WTC11 (cell line): ENCODE data around the gene ELMO1. TPM values are rescaled to one million over a fixed set of nuclear protein-coding genes. Genes with fewer than 3 reads are reported as not detected.

Source experiments
- ATAC-seq: fragments of 200-7000 bp; cut with Tn5 transposase; 2 replicates; pipeline ENCODE4 v1.10.0; 2021; ENCODE audit warnings: mild to moderate bottlenecking, moderate library complexity
- CTCF ChIA-PET: fragments of 300-600 bp; sonication (Branson Sonifier 250); formaldehyde crosslinking; loops from one replicate; lab custom pipeline; 2021; ENCODE audit warnings: antibody characterized with exemption; lab: Charles Lee
- POLR2A ChIA-PET: fragments of 350-600 bp; sonication (Branson Sonifier 250); formaldehyde crosslinking; loops from one replicate; lab custom pipeline; 2021; ENCODE audit warnings: antibody characterized with exemption; lab: Charles Lee
- DNase-seq: peaks from one replicate; pipeline ENCODE4 v3.0.0; 2021; ENCODE audit warnings: low spot score
- H3K27ac Mint-ChIP-seq: 2 replicates; pipeline ENCODE4 v1.8.0; 2021; ENCODE audit warnings: mixed read lengths
- H3K27me3 Mint-ChIP-seq: 2 replicates; pipeline ENCODE4 v1.8.0; 2021; ENCODE audit warnings: low read depth, mild to moderate bottlenecking, moderate library complexity, mixed read lengths
- H3K36me3 Mint-ChIP-seq: 2 replicates; pipeline ENCODE4 v1.8.0; 2021; ENCODE audit warnings: mixed read lengths
- H3K4me1 Mint-ChIP-seq: 2 replicates; pipeline ENCODE4 v1.8.0; 2022; ENCODE audit warnings: mixed read lengths
- H3K4me3 Mint-ChIP-seq: 2 replicates; pipeline ENCODE4 v1.8.0; 2021; ENCODE audit warnings: mild to moderate bottlenecking, moderate library complexity, mixed read lengths
- H3K9me3 Mint-ChIP-seq: 2 replicates; pipeline ENCODE4 v1.8.0; 2021; ENCODE audit warnings: mixed read lengths
- CBFB ChIP-seq: sonication (generic); formaldehyde crosslinking; IDR thresholded peaks from 2 replicates; pipeline ENCODE4 v1.8.1; 2022; ENCODE audit warnings: mild to moderate bottlenecking, low read depth, missing genetic modification reagents
- CREM ChIP-seq: sonication (generic); formaldehyde crosslinking; IDR thresholded peaks from 2 replicates; pipeline ENCODE4 v1.8.1; 2022; ENCODE audit warnings: mild to moderate bottlenecking, missing genetic modification reagents, moderate library complexity
- ERG ChIP-seq: fragments of 250-450 bp; sonication (Bioruptor Pico); IDR thresholded peaks from 2 replicates; pipeline ENCODE4 v1.8.0; 2021; ENCODE audit warnings: mild to moderate bottlenecking
- ESRRA ChIP-seq: sonication (generic); formaldehyde crosslinking; IDR thresholded peaks from 2 replicates; pipeline ENCODE4 v1.8.1; 2022; ENCODE audit warnings: mild to moderate bottlenecking, missing genetic modification reagents, borderline replicate concordance
- ETV6 ChIP-seq: sonication (generic); formaldehyde crosslinking; IDR thresholded peaks from 2 replicates; pipeline ENCODE4 v1.8.1; 2022; ENCODE audit warnings: mild to moderate bottlenecking, missing genetic modification reagents
- FOXJ3 ChIP-seq: sonication (generic); formaldehyde crosslinking; IDR thresholded peaks from 2 replicates; pipeline ENCODE4 v1.9.0; 2021; ENCODE audit warnings: missing genetic modification reagents, mild to moderate bottlenecking, borderline replicate concordance
- FOXK1 ChIP-seq: sonication (generic); formaldehyde crosslinking; IDR thresholded peaks from 2 replicates; pipeline ENCODE4 v1.8.0; 2022; ENCODE audit warnings: mild to moderate bottlenecking, moderate library complexity, missing genetic modification reagents
- GABPB1 ChIP-seq: sonication (generic); formaldehyde crosslinking; IDR thresholded peaks from 2 replicates; pipeline ENCODE4 v1.8.1; 2023; ENCODE audit warnings: mild to moderate bottlenecking, missing genetic modification reagents
- GRHL2 ChIP-seq: fragments of 250-450 bp; sonication (Bioruptor Pico); IDR thresholded peaks from 2 replicates; pipeline ENCODE4 v1.8.0; 2022; ENCODE audit warnings: mild to moderate bottlenecking, moderate library complexity; ENCODE audit not compliant: insufficient replicate concordance, severe bottlenecking
- RELA ChIP-seq: sonication (generic); formaldehyde crosslinking; IDR thresholded peaks from 2 replicates; pipeline ENCODE4 v1.8.1; 2022; ENCODE audit warnings: missing genetic modification reagents, mild to moderate bottlenecking, borderline replicate concordance
- RORB ChIP-seq: fragments of 250-450 bp; sonication (Bioruptor Pico); IDR thresholded peaks from 2 replicates; pipeline ENCODE4 v1.9.0; 2021; ENCODE audit warnings: mild to moderate bottlenecking
- TEAD4 ChIP-seq: sonication (generic); formaldehyde crosslinking; IDR thresholded peaks from 2 replicates; pipeline ENCODE4 v1.8.0; 2022; ENCODE audit warnings: mild to moderate bottlenecking, missing genetic modification reagents
- TP53 ChIP-seq: sonication (generic); formaldehyde crosslinking; IDR thresholded peaks from 2 replicates; pipeline ENCODE4 v1.8.1; 2023; ENCODE audit warnings: mild to moderate bottlenecking, missing genetic modification reagents
- ZNF121 ChIP-seq: sonication (generic); formaldehyde crosslinking; IDR thresholded peaks from 2 replicates; pipeline ENCODE4 v1.8.0; 2023; ENCODE audit warnings: missing genetic modification reagents
- ZNF219 ChIP-seq: sonication (generic); formaldehyde crosslinking; IDR thresholded peaks from 2 replicates; pipeline ENCODE4 v1.8.0; 2023; ENCODE audit warnings: missing genetic modification reagents, mild to moderate bottlenecking, borderline replicate concordance
- ZNF263 ChIP-seq: sonication (generic); formaldehyde crosslinking; IDR thresholded peaks from 2 replicates; pipeline ENCODE4 v1.8.1; 2022; ENCODE audit warnings: low read depth, mild to moderate bottlenecking, moderate library complexity, missing genetic modification reagents
- ZNF281 ChIP-seq: sonication (generic); formaldehyde crosslinking; IDR thresholded peaks from 2 replicates; pipeline ENCODE4 v1.8.0; 2023; ENCODE audit warnings: mild to moderate bottlenecking, missing genetic modification reagents
- ZNF423 ChIP-seq: fragments of 250-450 bp; sonication (Bioruptor Pico); IDR thresholded peaks from 2 replicates; pipeline ENCODE4 v2.1.2; 2022; ENCODE audit warnings: mild to moderate bottlenecking, moderate library complexity
- total RNA-seq: library from RNA; stranded (reverse); gene quantifications from 3 replicates; pipeline ENCODE4 v1.2.3, GENCODE V29; 2021
- TF ChIP-seq, protein P1 (sequence below): sonication (generic); formaldehyde crosslinking; IDR thresholded peaks from 2 replicates; pipeline ENCODE4 v1.8.0; 2022; ENCODE audit warnings: mild to moderate bottlenecking, missing genetic modification reagents
- TF ChIP-seq, protein P2 (sequence below): sonication (generic); formaldehyde crosslinking; IDR thresholded peaks from 2 replicates; pipeline ENCODE4 v1.8.1; 2022; ENCODE audit warnings: low read depth, mild to moderate bottlenecking, moderate library complexity, missing genetic modification reagents, borderline replicate concordance
- TF ChIP-seq, protein P3 (sequence below): sonication (generic); formaldehyde crosslinking; IDR thresholded peaks from 2 replicates; pipeline ENCODE4 v1.8.1; 2023; ENCODE audit warnings: mild to moderate bottlenecking, missing genetic modification reagents
- TF ChIP-seq, protein P4 (sequence below): sonication (generic); formaldehyde crosslinking; IDR thresholded peaks from 2 replicates; pipeline ENCODE4 v1.8.1; 2022; ENCODE audit warnings: mild to moderate bottlenecking, missing genetic modification reagents, moderate library complexity, borderline replicate concordance

Gene ELMO1
- total RNA-seq, 1 experiment from 2014 or later: 19.4 TPM

DNA sequence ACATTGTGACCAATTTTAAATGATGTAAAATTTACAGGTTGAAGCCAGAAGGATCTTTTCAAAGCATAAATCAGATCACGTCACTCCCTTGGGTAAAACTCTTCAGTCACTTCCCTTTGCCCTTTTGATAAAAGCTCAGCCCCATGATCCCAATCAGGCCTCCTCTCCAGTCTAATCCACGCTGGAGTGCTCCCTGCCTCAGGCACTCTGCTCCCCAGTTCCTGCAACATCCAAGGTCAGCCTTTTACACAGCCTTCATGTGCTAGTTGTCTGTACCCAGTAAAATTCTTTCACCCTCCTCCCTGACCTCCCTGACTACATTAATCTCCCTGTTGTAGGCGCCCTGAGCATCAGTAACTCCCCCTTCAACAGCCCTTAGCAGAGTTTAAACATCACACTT, 14.1 kb downstream of the ELMO1 start:
- peak; percentile 15; the same call in 1 of the 2 replicates for ATAC-seq
- peaks cover 28% of the 10 kb centered on the region for H3K4me1 Mint-ChIP-seq
- H3K27me3 Mint-ChIP-seq: no peaks in the 10 kb centered on the region
- H3K4me3 Mint-ChIP-seq: no peak overlapping the region
- CTCF ChIA-PET: no interaction called here
- no peaks in the 10 kb centered on the region for H3K36me3 Mint-ChIP-seq
- TF ChIP-seq RORB (no peak), ZNF263 (CRISPR knock-in tag) (peak; percentile 47; the same call in 1 of the 2 replicates)
- no peaks in the 10 kb centered on the region for H3K9me3 Mint-ChIP-seq
- no peak for DNase-seq
- POLR2A ChIA-PET: no interaction called here
- H3K27ac Mint-ChIP-seq: peak overlapping the region; percentile 46; the same call in 1 of the 2 replicates

DNA sequence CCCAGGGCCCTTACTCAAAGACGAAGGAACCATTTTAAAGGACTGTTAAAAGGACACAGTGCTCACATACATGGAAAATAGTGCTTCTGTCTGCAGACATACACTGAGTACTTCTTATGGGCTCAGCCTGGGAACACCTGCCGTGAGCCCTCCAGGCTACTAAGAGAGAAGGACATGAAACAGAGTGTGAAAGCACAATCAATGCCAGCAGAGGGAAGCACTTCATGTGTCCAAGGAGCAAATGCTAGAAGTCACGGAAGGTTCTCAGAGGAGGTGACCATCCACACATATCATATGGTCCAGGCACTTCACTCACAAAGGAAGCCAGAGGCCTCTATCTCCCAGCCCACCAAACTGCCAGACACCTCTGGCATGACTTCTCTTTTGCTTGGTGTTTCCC, 15.5 kb downstream of the ELMO1 start:
- ChIA-PET CTCF (no interaction called here), POLR2A (no interaction called here)
- no peaks in the 10 kb centered on the region for H3K27me3 Mint-ChIP-seq
- DNase-seq: no peak
- peaks cover 21% of the 10 kb centered on the region for H3K4me1 Mint-ChIP-seq
- no peak overlapping the region for H3K27ac Mint-ChIP-seq
- no peak overlapping the region for H3K4me3 Mint-ChIP-seq
- peak; percentile 73 for ATAC-seq
- no peaks in the 10 kb centered on the region for H3K36me3 Mint-ChIP-seq
- no peaks in the 10 kb centered on the region for H3K9me3 Mint-ChIP-seq
- TF ChIP-seq GABPB1 (CRISPR knock-in tag): no peak
- TF ChIP-seq ZNF423: peak; percentile 65; the same call in 1 of the 2 replicates
- TF ChIP-seq CREM (CRISPR knock-in tag): no peak

GRCh38 chr7:37432281-37432920, 16.3 kb downstream of the ELMO1 start:
- Mint-ChIP-seq H3K36me3 (no peaks in the 10 kb centered on the region), H3K4me3 (no peak overlapping the region), H3K4me1 (peaks cover 21% of the 10 kb centered on the region), H3K27ac (no peak overlapping the region), H3K9me3 (no peaks in the 10 kb centered on the region), H3K27me3 (no peaks in the 10 kb centered on the region)
- no peak for DNase-seq
- TF ChIP-seq FOXJ3: no peak
- TF ChIP-seq RELA (CRISPR knock-in tag): no peak
- no peak for TF ChIP-seq CBFB (CRISPR knock-in tag)
- TF ChIP-seq, protein P1, sequence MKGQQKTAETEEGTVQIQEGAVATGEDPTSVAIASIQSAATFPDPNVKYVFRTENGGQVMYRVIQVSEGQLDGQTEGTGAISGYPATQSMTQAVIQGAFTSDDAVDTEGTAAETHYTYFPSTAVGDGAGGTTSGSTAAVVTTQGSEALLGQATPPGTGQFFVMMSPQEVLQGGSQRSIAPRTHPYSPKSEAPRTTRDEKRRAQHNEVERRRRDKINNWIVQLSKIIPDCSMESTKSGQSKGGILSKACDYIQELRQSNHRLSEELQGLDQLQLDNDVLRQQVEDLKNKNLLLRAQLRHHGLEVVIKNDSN (CRISPR knock-in tag): no peak
- no peak for TF ChIP-seq TEAD4 (CRISPR knock-in tag)
- no peak for ATAC-seq
- ChIA-PET CTCF (no interaction called here), POLR2A (no interaction called here)

DNA sequence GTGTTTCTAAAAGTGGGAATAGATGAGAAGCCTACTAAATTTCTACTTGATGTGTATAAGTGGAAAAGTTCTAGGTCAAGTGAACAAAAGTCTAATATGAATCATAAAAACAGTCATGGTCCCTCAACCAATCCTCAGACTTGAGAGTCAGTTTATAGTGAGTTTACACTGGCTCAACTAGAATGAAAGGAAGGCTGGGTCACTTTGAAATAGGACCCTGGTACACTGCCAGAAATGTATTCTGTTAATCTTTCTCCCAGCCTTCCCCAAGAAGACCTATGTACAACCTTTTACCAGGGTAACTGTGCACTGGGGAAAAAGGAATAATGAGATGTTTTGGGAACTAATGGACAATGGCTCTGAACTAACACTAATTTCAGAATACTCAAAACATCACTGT, 17.3 kb downstream of the ELMO1 start:
- Mint-ChIP-seq H3K4me3 (no peak overlapping the region), H3K27ac (no peak overlapping the region), H3K4me1 (peaks cover 21% of the 10 kb centered on the region), H3K36me3 (no peaks in the 10 kb centered on the region), H3K9me3 (no peaks in the 10 kb centered on the region), H3K27me3 (no peaks in the 10 kb centered on the region)
- ATAC-seq (no peak), DNase-seq (no peak)
- ChIA-PET CTCF (no interaction called here), POLR2A (no interaction called here)
- TF ChIP-seq TP53 (CRISPR knock-in tag) (no peak), GRHL2 (CRISPR knock-in tag) (no peak), ESRRA (no peak), FOXJ3 (no peak), ETV6 (CRISPR knock-in tag) (no peak), ZNF121 (CRISPR knock-in tag) (no peak), ERG (CRISPR knock-in tag) (no peak), FOXK1 (CRISPR knock-in tag) (no peak), ZNF281 (CRISPR knock-in tag) (no peak), CREM (CRISPR knock-in tag) (no peak), ZNF219 (no peak)
- TF ChIP-seq, protein P2, sequence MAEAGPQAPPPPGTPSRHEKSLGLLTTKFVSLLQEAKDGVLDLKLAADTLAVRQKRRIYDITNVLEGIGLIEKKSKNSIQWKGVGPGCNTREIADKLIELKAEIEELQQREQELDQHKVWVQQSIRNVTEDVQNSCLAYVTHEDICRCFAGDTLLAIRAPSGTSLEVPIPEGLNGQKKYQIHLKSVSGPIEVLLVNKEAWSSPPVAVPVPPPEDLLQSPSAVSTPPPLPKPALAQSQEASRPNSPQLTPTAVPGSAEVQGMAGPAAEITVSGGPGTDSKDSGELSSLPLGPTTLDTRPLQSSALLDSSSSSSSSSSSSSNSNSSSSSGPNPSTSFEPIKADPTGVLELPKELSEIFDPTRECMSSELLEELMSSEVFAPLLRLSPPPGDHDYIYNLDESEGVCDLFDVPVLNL (CRISPR knock-in tag): no peak
- TF ChIP-seq, protein P3, sequence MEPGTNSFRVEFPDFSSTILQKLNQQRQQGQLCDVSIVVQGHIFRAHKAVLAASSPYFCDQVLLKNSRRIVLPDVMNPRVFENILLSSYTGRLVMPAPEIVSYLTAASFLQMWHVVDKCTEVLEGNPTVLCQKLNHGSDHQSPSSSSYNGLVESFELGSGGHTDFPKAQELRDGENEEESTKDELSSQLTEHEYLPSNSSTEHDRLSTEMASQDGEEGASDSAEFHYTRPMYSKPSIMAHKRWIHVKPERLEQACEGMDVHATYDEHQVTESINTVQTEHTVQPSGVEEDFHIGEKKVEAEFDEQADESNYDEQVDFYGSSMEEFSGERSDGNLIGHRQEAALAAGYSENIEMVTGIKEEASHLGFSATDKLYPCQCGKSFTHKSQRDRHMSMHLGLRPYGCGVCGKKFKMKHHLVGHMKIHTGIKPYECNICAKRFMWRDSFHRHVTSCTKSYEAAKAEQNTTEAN (CRISPR knock-in tag): no peak
- TF ChIP-seq, protein P4, sequence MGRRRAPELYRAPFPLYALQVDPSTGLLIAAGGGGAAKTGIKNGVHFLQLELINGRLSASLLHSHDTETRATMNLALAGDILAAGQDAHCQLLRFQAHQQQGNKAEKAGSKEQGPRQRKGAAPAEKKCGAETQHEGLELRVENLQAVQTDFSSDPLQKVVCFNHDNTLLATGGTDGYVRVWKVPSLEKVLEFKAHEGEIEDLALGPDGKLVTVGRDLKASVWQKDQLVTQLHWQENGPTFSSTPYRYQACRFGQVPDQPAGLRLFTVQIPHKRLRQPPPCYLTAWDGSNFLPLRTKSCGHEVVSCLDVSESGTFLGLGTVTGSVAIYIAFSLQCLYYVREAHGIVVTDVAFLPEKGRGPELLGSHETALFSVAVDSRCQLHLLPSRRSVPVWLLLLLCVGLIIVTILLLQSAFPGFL: no peak
